ENCODE data around the gene PAPPA.

PAPPA gene

DNA sequence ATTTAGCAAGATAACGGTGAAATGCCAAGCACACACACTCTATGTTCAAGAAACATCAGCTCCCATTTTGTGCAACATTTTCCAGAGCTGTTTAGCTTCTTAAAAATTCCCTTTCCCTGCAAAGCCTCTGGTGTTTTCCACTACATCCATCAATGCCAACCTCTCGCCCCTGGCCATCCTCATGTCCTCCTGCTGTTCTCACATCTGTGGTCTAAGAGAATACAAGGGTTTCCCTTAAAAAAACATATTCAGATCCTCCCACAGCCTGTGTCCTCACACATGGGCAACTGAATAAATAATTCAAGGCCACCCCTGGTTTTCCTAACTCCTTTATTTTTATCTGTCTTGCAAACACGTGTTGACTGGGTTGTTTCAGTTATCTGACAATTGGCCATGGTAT, 70.3 kb downstream of the PAPPA start:
- DNase-seq (ENCODE audit: low read depth, low spot score): peak; percentile 63

DNA sequence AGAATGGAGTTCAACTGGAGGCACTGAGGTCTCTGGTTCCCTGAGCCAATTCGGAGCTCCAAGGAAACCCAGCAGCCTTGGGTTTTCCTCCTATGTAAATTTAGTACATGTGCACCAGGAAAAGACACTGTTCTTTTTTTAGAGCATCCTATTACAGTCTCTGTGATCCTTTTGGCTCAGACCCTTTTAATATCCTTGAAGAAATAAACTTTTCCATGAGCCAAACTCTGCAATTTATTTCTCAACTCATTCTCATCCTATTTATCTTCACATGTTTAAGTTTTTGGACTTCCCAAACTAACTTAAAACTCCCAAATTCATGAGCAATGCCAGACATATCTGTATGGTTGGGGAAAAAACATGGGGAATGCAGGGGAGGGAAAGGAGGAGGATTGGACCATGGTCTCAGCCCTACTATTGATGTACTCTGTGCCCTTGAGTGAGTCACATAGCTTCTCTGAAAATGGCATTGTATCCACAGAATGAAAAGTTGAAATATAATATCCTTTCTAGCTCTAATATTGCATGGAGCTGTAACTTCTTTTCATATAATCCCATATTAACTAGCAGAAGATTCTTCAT, 76.6 kb downstream of the PAPPA start:
- no peak for DNase-seq (ENCODE audit: low read depth, low spot score)

DNA sequence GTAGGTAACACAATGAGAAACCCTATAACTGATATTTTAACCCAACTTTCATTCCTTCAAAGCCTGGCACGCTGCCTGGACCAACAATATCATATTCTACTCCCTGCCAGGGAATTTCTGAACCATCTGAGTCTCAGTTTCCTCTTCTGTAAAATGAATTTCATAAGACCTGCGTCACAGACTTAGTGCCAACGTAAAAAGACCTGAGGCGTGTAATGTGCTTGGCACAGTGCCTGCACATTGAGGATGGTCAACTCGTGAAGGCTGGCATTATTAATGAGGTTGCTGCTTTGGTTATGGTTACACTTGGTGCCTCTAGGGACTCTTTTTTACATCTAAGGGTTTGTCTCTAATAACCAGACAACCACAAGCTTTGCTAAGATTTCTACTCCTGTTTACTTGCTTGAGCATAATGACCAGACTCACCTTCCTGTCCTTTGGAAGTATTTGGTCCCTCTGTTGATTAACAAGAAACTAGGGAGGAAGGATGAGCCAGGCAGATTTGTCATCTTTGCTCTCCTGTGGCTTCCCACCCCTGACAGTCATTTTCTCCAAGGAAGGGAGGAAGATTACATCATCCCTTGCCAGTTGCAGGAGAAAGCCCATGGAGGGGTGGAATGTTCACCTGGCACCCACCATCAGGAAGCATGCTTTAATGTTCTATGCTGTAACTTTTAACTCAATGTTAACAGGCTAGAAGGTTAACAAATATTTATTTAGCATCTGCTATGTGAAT, 79.0 kb downstream of the PAPPA start:
- DNase-seq (ENCODE audit: low read depth, low spot score): no peak

DNA sequence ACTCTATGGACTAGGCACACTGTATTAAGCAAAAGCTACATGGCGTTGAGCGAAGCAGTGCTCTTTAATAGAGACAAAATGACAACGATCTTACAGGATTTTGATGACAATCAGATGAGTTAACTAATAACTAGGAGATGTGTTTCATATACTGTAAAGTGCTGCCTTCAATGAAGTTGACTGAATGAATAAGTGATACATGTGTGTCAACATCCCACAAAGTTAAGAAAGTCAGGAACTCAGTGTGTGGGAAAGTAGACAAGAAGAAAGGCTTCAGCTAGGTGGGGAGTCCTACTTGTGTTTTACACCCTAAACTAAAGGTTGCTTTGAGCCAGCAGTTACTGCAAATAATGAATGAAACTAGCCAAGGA, 79.6 kb downstream of the PAPPA start:
- no peak for DNase-seq (ENCODE audit: low read depth, low spot score)

DNA sequence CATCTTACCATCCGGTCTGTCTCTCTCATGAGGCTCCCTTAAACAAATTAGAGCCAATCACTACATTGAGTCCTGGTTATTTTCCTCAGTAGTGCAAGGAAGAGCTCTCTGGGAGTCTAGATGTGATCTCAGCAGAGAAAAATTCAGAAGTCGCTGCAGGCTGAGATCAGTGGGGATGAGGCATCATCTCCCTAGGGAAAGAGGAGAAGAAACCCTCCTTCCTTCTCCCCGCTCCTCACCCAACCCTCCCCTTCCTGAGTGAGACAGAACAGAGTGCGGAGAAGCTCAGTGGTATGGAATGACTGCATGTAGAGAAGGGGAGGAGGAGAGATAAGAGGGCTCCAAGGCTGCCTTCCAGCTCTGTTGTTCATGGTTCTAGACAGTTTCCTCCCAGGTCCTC, 80.5 kb downstream of the PAPPA start:
- peak; percentile 68 for DNase-seq (ENCODE audit: low read depth, low spot score)

DNA sequence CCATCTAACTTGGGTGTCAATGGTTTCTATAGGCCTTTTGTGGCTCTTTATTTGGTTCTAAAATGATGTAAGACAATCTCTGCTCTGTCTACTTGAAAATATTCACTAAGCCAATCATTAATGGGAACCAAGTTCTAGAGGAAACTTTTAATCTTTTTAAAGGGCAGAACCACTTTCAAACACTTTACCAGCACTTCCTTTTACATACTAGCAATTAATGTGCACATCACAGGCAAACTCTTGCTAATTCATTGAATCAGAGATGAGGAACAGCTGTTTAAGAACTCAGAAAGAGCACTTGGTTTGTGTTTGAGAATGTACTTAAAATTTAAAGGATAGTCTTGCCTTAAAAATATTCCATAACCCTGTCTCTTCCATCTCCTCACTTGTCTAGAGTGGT, 83.4 kb downstream of the PAPPA start:
- DNase-seq (ENCODE audit: low read depth, low spot score): no peak

DNA sequence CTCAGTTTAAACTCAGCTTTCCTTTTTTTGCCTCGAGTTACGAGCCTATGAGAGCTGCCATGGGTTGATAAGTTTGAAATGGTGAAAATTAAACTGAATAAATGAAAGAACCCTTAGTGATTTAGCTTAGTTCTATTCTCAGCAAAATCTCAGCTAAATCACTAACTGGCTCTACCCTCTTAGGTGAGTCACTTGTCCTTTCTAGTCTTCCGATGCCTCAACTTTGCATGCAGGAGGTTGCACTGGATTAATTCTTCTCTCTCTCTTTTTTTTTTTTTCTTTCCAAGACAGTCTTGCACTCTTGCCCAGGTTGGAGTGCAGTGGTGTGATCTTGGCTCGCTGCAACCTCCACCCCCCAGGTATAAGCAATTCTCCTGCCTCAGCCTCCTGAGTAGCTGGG, 83.9 kb downstream of the PAPPA start:
- no peak for DNase-seq (ENCODE audit: low read depth, low spot score)

DNA sequence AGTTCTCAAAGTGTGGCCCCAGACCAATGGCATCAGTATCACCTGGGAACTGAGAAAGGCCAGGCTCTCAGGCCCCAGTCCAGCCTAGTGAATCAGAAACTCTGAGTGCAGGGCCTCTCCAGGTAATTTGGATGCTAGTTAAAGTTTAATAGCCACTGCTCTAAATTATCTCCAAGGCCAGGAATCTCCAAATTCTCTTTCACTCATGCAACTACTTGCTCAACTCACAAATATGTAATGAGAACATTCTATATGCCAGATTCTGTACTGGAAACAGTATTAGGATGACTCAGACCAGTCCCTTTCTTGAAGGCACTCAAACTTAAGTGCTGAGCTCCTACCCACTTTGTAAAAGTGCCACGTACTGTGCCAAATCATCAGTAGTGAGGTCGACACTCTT, 84.6 kb downstream of the PAPPA start:
- no peak for DNase-seq (ENCODE audit: low read depth, low spot score)

DNA sequence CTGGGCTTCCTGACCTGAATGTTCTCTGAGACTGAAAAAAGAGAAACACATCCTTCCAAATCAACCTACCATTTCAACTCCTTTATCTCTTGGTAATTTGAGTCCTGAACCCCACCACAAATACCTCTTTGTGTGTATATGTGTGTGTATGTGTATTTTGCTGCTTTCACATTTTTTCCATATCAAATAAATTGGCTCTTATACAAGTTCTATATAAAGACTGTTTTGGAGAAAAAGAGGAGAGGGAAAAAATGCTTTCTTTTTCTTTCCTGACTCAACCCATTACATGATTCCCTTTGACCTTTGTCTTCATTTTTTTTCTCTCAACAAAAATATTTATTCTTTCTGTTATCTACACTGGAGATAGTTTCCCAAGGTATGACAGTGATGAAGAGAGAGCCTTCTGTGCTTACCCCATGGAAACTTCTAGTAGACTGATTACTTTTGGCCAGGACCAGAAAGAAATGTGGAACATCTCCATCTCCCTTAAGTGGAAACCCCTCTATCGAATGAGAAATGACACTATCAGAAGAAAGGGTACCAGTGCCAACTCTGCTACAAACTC, 85.3 kb downstream of the PAPPA start:
- no peak for DNase-seq (ENCODE audit: low read depth, low spot score)

DNA sequence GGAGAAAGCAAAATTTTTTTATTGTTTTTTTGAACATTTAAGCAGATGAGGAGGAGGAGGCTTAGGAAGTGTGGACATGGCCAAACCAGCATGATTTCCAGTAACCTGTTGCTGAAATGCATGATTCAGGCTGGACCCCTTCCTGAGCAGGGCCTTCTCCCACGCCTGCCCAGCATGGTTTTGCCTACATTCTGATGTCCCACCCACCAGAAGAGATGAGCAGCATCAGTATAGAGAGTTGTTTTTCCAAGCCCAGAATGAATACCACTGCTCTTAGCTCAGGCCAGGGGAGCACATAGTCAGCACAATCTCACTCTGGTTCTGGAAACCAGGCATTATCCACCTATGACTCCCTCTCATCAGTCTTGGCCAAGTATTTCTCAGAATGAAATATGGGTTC, 90.1 kb downstream of the PAPPA start:
- no peak for DNase-seq (ENCODE audit: low read depth, low spot score)

DNA sequence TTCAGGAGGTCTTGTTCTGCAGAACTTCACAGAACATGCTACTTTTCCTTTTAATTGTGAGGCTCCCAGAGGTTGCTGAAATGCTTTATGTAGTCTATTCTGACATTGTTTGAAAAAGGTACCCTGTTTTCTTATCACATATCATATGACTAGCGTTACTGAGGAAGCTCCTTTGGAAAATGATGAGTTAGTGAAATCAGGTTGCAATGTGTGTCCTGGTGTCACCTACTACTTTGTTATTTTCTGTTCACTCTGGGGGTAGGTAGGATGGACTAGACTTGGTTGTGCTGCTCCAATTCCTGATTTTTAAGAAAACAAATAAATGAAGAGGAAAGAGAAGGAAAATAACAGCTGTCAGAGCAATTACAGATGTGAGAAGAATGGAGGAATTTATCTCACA, 93.7 kb downstream of the PAPPA start:
- no peak for DNase-seq (ENCODE audit: low read depth, low spot score)

DNA sequence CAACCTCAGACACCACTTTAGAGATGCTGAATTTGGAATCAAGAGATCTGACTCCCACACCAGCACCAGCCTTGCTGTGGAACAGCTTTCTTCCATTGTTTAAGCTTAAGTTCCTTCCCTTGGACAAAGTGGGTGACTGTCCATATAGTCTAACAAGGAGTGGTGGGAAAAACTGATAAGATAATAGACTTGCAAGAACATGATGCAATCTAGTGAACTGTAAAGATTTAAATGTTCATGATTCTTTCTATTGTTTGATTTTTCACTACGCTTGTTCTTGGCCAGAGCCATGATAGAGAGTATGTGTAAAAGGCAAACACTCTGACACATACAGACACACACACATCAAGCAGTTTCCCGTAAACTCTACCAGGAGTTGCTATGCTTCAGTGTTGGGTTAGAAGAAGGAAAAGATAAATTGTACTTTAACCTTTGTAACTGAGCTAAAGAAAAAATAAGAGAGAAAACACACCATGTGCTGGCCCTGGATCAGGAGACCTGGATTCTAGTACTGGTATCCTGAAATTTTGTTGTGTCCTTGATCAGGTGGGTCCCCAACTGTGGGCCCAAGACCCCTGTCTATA, 94.3 kb downstream of the PAPPA start:
- DNase-seq (ENCODE audit: low read depth, low spot score): no peak

DNA sequence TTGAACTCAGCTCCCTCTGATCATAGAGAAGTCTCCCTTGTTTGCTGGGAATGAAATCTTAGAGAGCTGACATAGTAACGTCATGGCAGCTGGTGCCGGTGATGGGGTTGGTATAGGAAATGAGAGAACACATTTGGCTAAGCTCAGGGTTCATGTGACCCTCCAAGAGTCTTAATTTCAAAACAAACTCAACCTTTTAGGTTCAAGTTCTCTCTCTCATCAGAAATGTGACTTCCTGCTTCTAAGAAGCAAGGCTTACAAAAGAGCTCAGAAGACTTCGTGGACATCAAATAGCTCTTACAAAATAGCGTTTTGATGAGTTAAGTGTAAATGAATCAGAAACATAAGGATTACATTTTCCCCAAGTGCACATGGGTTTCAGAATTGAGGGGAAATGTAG, 97.3 kb downstream of the PAPPA start:
- DNase-seq (ENCODE audit: low read depth, low spot score): no peak

DNA sequence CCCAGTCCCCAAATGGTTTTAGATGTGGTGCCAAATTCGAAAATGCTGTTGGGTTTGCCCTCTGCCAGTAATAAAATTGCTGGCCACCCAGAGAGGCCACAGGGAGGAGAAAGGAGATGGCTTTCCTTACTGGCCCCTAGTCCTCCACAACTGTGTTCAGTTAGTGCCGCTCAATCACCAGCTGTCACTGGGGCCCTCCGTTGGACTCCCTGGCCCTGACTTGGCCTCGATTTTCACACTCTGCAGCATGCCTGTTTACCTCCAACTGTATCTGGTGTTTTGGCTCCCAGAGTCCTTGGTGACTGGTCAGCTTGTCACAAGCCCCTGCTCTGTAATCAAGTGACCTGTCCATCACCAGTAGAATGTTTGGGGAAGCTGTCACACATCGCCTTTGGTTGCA, 97.8 kb downstream of the PAPPA start:
- no peak for DNase-seq (ENCODE audit: low read depth, low spot score)

DNA sequence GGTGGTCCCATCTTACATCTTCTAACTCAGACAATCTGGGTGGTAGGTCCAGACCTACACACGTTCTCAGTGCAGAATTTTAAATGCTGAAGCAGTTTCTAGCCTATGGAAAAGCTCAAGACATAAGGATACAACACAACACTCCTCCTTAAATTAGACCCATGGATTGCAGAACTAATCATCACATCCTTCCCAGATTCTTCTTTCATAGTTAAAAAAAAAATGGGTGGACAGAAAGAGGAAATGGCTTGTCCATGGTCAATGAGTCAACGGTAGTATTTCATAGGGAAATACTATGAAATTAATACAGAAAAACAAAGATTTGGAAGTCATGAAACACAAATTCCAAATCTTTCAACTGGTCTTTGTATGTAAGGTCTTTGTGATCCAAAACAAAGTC, 106.9 kb downstream of the PAPPA start:
- DNase-seq (ENCODE audit: low read depth, low spot score): no peak

DNA sequence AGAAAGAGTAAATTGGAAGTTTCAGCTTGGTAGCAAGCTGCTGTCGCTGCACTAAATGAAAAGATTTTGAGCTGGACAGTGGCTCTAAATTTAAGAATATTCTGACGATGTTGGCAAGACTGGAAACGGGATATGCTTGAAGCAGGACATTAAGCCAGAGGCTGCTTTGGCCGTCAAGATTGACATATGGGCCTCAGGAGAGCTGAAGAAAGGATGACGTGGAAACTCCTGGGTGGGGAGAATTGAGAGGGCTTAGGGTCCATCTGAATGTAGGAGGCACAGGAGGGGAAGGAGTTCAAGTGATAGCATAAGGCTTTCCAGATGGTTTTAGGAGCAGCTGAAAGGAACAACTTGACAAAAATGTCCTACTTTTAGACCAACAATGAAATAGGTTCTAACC, 108.9 kb downstream of the PAPPA start:
- DNase-seq (ENCODE audit: low read depth, low spot score): no peak

DNA sequence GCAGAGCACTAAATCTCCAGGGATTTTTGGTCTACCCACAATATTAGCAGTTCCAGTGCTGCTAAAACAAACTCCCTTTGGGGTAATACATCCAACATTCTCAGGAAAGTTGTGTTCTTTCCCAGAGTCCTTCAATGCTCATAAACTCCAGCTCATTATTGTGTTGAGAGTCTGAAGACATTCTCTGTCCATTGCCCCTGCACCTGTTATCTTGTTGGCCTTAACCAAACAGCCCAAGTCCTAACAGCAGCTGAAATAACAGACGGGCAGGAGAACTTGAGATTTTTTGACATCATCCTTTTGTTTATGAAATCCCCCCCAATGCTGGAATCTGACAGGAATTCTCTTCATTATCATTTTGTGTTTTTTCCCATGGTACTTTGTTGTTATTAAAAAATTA, 110.8 kb downstream of the PAPPA start:
- no peak for DNase-seq (ENCODE audit: low read depth, low spot score)

DNA sequence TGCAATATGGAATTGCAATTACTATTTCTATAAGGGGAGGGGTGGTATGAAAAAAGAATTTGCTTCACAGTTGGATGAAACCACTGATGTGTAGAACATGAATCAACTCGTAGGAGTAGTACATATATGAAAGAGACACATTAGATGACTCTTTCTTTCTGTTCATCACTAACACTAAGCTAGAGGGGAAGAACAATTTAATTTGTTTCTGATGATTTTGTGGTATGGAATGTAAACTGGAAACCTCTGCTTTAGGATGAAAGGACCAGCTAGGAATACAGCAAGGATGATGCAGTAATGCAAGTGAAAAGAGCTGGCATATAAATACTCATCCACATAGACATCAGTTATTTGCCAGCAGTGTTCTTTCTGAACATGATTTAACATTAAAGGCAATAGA, 113.4 kb downstream of the PAPPA start:
- DNase-seq (ENCODE audit: low read depth, low spot score): no peak

DNA sequence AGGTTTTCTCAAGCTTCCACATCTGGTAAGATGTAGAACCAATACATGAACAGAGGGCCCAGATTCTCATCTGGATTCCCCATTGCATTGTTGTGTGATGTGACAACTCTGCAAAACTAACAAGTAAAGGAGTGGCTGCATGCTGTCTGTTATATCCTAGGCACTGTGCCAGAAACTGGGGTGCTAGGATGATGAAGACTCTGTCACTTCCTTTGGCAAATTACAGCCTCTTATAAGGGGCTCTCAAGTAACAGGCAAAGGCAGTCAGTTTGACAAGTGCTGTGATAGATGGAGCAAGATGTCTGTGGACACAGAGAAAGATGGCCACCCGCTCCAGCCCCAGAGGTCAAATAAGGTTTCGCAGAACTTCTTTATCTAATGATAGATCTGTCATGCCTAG, 115.7 kb downstream of the PAPPA start:
- no peak for DNase-seq (ENCODE audit: low read depth, low spot score)

DNA sequence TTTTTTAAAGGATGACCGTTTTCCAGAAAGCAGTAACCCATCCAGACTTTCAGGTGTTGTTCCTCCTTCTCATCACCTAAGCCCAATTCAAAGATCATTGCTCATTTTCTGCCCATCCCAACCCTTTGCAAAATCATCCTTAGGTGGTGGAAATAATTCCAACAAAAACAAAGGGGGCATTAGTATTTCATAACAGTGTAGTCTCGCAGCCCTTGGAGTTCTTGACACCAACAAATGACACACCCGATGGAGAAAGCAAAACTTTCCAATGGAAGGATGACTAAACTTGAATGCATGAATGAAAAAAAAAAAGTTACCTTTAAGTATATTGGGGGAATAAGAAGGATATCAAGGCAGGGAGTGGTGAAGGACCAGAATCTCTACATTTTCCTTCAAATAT, 117.0 kb downstream of the PAPPA start:
- no peak for DNase-seq (ENCODE audit: low read depth, low spot score)

DNA sequence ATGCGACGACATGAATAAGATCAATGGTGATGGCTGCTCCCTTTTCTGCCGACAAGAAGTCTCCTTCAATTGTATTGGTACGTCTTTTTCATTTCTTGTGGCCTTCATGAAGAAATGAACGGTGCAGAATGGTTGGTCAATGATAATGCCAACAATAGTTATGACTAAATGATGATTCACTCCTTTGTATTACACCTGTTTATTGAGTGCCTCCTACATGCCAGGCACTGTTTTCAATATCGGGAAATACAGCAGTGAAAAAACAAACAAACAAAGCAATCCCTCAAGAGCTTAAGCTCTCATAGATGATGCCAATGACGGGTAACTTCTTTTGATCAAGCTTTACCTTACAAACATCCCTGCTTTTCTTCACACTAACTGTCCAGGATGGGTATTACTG, 117.7 kb downstream of the PAPPA start:
- no peak for DNase-seq (ENCODE audit: low read depth, low spot score)

DNA sequence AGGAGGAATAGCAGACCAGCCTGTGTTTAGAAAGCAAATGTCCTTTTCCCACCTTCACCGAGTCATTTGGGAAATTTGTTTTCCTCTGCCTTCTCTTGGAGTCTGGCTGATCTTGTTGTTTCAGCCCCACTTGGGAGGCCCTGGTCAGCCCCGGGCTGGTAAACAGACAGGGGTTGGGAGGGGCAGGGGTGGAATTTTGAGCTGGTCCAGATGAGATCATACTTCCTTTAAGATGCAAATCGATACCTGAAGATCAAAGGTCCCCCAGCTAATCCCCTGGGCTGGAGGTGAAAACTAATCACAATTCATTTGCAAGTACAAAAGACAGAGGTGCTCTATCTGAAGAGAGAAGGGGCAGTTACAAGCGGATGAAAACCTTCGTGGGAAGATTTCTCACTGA, 118.4 kb downstream of the PAPPA start:
- DNase-seq (ENCODE audit: low read depth, low spot score): no peak

DNA sequence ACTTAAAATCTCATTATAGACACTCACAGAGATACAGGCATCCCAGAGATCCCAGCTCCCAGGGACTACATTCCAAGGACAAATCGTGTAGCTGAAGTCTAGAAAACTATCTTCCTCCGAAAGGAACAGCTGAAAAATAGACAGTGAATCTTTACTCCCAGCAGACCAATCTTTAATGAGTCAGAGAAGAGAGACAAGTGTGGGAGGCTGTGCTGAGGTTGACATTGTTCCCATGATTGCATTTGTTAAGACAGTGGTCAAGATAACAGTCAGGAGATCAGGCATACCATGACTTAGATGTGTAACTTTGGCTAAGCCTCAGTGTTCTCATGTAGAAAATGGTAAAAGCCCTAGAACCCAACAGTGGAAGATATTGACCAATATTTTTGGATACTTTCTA, 120.7 kb downstream of the PAPPA start:
- DNase-seq (ENCODE audit: low read depth, low spot score): no peak
